Stimulated activated CD4-positive, alpha-beta T cell treated with anti-CD3 and anti-CD28 coated beads, TNF-alpha, amount 100 ng/mL, for 4 hours (primary cell): ENCODE results near the gene P2RY1.

Experiments used
- DNase-seq, 3 experiments: peaks; one replicate each; pipeline ENCODE4 v3.0.0-alpha.2; 2020; ENCODE audit warnings: low read depth in 3 of 3

P2RY1 gene, protein sequence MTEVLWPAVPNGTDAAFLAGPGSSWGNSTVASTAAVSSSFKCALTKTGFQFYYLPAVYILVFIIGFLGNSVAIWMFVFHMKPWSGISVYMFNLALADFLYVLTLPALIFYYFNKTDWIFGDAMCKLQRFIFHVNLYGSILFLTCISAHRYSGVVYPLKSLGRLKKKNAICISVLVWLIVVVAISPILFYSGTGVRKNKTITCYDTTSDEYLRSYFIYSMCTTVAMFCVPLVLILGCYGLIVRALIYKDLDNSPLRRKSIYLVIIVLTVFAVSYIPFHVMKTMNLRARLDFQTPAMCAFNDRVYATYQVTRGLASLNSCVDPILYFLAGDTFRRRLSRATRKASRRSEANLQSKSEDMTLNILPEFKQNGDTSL

DNA sequence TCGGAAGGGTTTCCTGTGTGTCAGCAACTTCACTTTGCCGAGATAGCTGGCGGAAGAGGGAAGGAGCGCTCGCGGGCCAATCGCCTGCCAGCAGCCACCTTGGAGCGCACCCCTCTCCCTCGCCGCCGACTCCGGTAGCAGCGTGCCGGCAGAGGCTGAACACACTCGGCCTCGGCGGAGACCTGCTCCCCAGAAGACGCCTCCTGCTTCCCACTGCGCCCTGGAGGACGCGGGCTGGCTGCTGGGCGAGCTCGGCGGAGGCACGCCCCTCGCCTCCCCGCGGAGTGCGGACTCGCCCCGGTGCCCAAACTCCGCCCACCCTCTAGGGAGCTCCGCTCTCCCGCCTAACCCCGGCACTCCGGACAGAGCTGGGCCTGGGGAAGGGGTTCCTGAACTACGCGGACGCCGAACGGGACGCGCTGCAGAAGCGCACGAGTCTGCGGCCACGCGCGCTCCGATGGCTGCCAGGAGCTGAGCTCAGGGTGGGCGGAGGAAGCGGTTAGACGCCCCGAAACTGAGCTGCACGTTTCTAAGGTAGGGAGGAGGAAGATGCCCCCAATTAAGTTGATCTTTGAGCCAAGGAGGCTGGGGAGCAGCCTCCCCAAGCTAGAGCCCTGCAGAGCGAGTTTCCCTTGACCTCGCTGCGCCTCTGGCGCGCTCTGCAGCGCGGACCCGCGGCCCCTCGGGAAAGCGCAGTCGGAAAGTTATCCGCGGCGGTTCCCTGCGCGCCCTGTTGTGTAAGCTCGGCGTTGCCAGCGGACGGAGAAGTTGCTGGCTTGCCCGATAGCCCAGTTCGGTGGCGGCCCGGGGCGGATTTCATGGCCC, at the start of gene P2RY1:
Gene P2RY1, plus strand, starts transcription at position 356 of the 825 bp plus-strand sequence. CDS start 652 bp downstream, outside the sequence.
- DNase-seq, result no peak

DNA sequence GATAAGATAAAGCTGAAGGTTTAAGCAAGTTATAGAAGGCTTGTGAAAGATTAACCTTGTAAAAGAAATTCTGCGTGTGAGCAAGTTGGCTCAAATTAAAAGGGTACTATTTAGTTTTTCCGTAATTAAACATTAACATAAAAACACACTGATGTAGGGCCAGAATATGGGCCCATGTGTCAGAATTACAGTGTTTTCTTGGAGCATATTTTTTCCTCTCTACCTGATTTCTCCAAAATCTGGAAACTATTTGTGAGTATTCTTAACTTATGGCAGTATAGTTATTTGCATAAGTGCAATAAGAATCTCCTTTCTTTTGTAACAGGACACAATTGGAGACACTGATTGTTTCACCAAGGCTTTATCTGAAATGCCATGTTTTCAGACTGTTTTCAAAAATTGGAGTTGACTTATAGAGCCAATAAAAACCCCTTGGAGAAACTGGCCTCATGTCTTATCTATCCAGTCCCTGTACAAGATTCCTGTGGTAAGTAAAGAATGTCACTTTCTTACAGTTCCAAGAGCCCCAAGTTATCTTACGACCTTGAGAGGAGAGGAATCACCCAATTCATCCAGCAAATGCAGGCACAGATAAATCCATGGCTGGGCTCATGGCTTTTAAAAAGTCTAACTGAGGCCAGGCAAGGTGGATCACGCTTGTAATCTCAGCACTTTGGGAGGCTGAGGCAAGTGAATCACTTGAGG, 47.8 kb upstream of the P2RY1 start:
- DNase-seq, result no peak

DNA sequence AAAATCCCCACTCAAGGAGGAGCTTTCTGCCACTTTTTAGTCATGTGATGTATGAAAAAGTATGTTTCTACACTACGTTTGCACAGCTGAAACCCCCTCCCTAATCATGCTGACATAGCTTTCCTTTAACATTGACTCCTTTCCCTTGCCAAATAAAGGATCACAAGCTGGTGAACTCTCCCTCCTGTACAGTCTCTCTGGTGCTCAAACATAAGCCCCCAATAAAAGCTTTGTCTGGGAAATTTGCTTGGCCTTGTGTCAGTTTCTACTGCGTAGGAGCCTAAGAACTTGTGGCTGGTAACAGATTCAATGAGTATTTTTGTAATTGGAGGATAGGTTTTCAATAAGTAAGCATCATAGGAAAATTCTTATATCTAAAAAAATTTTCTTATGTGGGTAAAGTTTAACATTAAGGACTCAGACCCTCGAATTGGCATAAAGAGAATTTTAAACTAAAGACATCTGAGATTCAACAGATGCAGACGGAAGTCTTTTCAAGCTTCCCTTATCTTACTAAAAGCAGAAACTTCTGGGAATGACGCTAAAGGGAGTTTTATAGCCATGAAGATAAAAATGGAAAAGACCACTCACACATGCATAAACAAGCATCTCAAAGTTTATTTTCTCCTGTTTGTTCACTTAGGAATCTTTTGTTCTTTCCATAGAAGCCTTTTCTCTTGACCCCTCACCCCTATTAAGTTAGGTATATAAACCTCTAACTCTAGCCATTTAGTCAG, 44.1 kb upstream of the P2RY1 start:
- no peak for DNase-seq

DNA sequence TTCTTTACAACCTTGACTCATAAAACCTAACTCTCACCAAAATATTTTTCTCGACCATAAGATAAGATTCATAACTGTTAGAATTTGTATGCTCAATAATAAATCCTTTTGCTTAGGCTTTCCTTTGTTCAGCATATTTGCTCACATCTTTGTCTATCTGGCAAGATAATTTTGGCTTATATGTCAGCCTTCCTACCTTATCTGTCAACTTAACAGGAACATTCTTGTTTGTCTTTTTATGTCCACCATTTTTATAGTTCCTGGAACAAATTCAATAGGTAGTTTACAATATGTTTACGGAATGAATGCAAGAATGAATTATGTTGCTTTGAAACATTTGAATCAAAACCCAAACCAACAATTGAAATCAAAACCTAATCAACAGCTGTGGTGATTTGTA, 41.0 kb upstream of the P2RY1 start:
- DNase-seq, result no peak

DNA sequence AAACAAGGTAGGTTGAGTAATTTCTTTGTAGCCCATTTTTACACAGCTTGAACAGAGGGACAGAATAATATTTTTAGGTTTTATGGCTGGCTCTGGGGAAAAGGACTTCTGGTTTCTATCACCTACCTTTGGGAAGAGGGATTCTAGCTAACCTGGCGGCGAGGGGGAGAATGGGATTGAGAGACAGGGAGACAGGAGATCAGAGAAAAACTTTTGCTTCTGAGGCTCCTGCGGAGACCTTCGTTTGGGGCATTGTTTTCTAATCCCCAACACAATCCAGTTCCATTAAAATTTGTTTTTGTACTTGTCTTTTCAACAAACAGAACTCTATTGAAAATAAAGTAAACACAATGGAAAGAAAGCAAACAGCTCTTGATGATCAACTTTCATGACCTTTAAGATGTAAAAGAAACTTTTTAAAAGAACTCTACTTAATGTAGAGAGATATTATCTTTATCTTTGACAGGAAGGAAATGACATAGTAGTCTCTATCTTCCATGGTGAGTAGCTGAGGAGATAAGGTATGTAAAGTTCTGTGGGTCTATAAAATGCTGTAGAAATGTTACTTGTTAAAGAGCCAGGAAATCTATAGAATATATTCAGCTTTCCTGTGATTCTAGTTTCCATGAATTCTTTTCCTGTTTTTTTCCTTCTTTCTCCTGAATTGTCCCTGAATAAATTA, 37.0 kb upstream of the P2RY1 start:
- DNase-seq, result no peak

DNA sequence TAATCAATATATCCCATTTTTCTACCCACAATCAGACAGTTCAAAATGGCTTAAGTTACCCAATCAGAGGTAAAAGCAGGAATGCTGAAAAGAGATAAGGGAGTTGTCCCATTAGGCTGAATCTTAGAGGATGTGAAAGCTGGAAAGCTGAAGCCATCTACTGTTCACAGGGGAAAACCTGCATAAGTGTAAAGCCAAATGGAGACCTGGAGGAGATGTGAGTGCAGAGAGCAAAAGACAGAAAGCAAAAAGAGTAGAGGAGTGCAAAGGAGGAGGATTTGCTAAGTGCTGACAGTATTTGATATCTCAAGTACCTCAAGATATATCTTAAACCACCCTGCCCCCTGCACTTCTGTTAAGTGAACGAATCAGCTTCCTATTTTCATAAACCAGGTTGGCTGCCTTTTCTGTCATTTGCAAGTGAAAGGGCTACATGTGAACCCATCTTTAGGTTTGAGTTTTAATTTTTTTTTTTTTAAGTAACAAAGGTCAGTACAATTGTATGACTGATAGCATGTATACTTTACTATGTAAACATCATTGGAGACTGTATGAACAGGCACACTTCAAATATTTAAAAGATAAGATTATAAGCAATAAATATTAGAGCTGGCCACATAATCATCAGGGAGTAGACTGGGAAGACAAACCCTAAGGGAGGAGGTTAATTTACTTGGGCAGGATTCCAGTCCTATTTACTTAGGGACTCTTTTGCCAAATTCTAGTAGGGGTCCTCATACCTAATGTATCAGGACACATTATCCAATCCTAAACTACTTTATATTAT, 22.8 kb upstream of the P2RY1 start:
- no peak for DNase-seq

DNA sequence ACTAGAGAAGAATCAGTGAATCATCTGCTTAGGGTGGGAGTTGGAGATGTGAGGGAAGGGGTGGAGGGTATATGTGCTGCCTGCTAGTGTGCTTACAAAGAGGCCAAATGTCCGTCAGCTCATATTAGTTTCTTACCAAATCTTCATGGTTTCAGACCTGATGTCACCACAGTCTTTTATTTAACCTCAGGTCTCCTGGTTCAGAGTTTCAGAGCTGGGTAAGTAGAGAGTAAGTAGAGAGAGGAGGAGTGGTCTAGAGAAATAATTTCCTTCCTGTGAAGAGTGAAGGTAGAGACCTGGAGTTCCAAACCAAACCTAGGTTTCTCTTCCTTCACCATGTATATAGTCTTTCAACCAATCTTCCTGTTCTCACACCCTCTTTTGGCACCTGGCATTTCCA, 17.5 kb upstream of the P2RY1 start:
- DNase-seq, result no peak

DNA sequence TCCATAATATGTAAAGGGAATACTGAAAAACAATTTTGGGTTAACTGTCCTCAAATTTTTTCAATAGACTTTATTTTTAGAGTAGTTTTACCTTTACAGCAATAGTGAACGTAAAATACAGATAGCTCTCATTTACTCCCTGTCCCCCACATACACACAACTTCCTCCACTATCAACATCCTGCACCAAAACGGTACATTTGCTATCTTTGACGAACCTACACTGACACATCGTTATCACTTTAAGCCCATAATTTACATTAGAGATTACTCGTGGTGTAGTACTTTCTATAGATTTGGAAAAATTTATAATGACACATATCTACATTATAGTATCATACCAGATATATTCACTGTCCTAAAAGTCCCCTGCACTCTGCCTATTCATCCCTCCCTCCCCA, 16.9 kb upstream of the P2RY1 start:
- DNase-seq, result no peak

DNA sequence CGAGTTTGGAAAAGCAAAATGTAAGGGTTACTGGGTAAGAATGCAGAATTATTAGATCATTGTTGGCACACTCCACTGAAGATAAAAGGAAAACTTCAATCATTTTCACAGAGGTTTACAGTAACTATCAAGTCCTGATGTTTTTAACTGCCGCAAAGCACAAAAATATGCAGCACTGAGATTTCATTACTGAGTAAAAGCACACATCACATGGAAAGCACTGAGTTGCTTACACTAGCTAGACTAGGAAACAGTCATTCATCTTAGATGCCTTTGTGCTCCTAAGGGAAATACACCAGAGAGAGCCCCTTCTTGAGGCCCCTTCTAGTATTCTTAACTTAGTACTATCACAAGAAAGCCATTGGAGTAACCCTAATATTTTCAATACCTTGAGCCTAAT, 11.8 kb upstream of the P2RY1 start:
- DNase-seq, result no peak

DNA sequence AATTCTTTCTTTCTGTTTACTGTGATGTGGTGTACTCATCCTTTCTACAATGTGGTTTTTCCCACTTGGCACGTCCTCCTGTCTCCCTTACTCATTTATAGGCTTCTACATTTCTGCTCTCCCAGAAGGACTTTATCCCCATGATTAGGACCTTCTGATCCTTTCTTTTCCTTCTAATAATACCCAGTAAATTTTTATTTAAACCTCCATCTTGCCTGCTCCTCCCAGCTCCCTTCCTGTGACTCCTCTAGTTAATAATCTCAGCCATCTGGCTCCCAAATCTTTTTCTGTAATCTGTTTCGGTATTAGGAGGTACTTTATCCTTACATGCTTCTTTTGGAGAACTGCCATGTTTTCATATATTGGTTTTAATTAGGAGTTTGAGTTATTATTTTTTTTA, 11.2 kb upstream of the P2RY1 start:
- no peak for DNase-seq

DNA sequence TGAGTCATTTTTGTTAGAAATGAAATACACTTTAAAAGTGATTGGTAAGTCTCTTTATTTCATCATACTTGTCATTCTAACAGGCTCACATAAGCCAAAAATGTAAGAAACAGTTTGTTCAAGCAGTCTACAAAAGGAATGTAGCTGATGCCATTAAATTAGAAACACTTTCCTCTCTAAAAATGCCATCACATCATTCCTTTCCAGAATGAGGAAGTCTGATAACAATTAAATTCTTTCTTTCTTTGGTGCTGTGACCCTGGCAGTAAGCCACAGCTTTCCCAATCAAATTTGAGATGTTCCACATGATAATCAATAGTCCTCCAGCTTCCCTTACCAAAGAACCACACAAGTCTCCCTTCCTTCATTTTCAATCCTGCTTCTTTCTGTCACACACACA, 9.4 kb upstream of the P2RY1 start:
- DNase-seq, result no peak

DNA sequence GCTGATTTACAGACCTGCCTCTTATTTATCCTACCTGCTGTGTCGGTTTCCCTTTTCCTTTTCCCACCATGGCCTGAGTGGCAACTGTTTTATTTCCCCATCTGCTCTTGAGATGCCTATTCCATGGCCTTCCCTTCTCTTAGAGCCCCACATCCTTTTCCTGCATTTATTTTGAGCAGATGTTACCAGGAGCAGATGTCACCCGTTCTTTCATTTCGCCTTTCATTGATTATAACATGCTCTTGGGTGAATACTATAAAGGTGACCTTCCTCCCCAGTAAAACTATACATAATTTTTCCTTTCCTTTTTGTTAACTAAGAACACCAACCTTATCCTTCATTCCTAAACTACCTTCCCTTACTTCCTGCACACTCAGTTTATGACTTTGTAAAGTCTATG, 8.5 kb upstream of the P2RY1 start:
- DNase-seq, result no peak

DNA sequence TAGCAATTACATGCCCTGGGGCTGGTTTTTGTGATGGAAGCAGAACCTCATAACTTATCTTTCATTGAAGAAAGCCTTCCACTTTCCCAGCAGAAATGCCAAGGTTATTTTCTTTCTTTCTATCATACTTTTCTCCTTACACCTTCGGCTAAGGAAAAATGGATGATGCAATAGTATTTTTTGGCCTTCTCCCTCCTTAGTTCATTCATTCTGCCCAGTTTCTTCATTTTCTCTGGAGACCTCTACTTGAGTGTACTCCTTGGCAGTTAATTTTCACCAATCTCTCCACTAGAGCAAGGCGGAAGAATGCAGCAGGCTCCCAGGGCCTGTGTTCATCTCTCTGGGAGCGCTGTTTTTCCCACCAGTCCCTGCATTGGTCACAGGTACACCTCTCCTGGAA, 7.6 kb upstream of the P2RY1 start:
- DNase-seq, result no peak

DNA sequence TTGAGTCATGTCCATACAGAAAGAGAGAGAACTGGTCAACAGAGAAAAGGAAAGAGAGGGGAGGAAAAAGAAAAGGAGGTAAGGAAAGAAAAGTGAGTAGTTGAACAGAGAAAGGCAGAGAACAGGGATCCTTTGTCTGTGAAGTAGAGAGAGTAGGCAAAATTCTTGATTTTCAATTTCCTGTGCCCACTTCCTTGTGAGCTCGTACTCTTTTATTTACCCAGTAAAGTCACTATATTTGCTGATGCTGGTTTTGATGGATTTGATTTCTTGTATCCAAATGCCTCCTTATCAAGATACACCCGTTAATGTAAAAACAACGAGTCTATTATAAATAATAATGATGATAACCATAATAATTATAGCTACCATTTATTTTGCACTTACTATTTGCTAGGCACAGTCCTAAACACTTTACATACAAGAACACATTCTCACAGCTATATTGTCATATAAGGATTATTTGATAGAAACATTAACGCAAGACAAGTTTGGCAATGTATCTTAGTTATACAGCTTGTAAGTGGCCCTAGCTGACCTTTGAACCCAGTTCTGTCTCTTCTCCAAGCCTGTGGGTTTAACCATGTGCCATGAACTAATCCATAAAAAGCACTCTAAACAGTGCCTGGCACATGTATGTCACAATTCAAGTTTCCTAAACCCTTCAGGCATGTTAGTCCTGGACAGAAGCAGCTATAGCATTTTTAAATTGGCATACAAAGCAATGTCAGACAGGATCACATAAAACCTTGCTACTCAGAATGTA, 6.7 kb upstream of the P2RY1 start:
- no peak for DNase-seq

DNA sequence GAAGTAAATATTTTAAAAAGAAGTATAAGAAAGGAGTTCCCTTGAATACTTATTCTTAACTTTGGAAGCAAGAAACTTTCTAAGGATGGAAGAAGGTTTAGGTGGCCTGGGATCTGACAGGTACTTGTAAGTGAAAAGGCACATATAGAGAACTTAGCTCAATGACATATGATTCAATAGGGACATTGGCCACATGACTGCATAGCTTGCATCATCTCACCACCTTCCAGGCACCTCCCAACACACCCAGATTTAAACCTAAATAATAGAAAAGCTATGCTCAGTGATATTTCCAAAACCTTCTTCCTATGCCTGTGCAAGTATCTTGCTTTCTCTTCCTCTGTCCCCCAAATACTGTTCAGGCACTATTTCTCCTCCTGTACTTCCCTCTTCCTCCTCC, 4.7 kb upstream of the P2RY1 start:
- no peak for DNase-seq

DNA sequence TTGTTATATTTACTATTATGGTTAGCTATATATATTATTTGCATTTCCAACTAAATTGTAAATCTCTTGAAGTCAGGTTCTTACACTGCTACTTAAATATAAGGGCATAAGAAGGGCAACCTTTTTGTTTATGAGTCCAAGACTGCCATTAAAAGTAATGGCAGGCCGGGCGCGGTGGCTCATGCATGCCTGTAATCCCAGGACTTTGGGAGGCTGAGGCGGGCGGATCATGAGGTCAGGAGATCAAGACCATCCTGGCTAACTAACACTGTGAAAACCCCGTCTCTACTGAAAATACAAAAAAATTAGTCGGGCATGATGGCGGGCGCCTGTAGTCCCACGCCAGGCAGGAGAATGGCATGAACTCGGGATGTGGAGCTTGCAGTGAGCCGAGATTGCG, 2.9 kb upstream of the P2RY1 start:
- no peak for DNase-seq

DNA sequence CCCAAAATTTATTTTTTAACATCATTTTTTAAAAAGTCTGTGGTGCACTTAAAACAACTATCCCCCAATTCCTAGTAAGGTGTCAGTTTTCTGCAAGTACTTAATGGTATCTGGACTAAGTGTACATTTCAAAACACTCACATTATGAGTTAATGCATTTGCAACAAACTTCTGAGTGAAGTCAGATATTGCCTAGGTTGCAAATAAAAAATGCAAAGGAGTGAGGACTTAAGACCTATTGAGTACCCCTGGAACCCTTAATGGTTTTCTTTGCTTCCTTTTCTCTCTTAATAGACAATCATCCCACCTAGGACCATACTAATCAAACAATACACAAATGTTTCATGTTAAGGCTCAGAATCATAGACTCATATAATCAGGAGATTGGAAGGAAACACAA, 1.8 kb upstream of the P2RY1 start:
- DNase-seq, result no peak

DNA sequence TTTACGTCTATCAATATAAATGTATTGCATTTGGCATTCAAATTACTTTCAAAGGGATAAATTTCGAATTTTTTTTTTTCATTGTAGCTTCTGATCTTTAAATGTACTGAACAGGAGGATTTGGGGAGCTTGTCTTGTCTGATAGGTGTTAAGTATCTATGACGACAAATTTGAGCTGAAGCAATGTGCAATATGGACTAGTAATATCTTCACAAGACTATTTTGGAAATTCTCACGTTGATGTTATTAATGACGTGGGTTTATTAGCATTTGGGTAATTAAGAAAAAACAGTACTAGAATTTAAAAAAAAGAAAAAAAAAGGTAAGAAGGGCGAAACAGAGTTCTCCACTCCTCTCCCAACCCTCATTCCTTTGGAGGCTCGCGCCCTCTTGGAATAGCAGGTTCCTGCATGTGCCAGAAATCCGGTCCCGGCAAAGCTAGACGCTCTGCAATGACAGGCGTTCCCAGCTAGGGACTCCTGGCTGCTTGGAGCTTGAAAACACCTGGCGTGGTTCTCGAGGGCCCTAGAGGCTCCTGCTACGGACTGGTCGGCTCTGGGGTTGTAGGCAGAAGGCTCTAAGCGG, 648 bp upstream of the P2RY1 start:
- DNase-seq, result no peak

DNA sequence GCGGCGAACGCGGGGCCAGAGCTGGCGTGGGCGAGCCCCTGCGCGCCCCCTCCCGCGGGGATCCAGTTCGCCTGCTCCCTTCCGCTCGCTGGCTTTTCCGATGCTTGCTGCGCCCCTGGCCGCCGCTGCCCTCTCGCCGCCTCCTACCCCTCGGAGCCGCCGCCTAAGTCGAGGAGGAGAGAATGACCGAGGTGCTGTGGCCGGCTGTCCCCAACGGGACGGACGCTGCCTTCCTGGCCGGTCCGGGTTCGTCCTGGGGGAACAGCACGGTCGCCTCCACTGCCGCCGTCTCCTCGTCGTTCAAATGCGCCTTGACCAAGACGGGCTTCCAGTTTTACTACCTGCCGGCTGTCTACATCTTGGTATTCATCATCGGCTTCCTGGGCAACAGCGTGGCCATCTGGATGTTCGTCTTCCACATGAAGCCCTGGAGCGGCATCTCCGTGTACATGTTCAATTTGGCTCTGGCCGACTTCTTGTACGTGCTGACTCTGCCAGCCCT, 721 bp downstream of the P2RY1 start:
- no peak for DNase-seq
